ENCODE data around the gene RNF121.

Gene RNF121

GRCh38 chr11:71955898-71956456 lies 27.1 kb downstream of the RNF121 start:
- TF ChIP-seq CTCF (IDR thresholded peaks at IDR 0.05; ENCODE audit: low read depth, low read length, missing control alignments): no peak
- H3K4me3 ChIP-seq (ENCODE audit: low read depth, low read length): no peak overlapping the region
- DNase-seq (ENCODE audit: low read depth): no peak

- peak; percentile 36 for DNase-seq (ENCODE audit: low read depth)
- TF ChIP-seq CTCF (IDR thresholded peaks at IDR 0.05; ENCODE audit: low read depth, low read length, missing control alignments): no peak
- H3K4me3 ChIP-seq (ENCODE audit: low read depth, low read length): no peak overlapping the region
Observed at GRCh38 chr11:71962428-71963038, 33.7 kb downstream of the RNF121 start.

- no peak for DNase-seq (ENCODE audit: low read depth)
- no peak for TF ChIP-seq CTCF (IDR thresholded peaks at IDR 0.05; ENCODE audit: low read depth, low read length, missing control alignments)
- no peak overlapping the region for H3K4me3 ChIP-seq (ENCODE audit: low read depth, low read length)
Observed at GRCh38 chr11:71963468-71963867, 34.6 kb downstream of the RNF121 start.

- DNase-seq (ENCODE audit: low read depth): no peak
- TF ChIP-seq CTCF (IDR thresholded peaks at IDR 0.05; ENCODE audit: low read depth, low read length, missing control alignments): no peak
Observed at GRCh38 chr11:71964641-71965040, 35.8 kb downstream of the RNF121 start.

GRCh38 chr11:71971680-71972079 lies 42.8 kb downstream of the RNF121 start:
- H3K4me3 ChIP-seq (ENCODE audit: low read depth, low read length): no peak overlapping the region
- TF ChIP-seq CTCF (IDR thresholded peaks at IDR 0.05; ENCODE audit: low read depth, low read length, missing control alignments): no peak
- DNase-seq (ENCODE audit: low read depth): no peak

More at GRCh38 chr11:71964641-71965040, 35.8 kb downstream of the RNF121 start:
- no peak overlapping the region for H3K4me3 ChIP-seq (ENCODE audit: low read depth, low read length)

GRCh38 chr11:71976551-71976950 lies 47.7 kb downstream of the RNF121 start:
- no peak for DNase-seq (ENCODE audit: low read depth)
- no peak for TF ChIP-seq CTCF (IDR thresholded peaks at IDR 0.05; ENCODE audit: low read depth, low read length, missing control alignments)
- no peak overlapping the region for H3K4me3 ChIP-seq (ENCODE audit: low read depth, low read length)

GRCh38 chr11:71977090-71977489 lies 48.2 kb downstream of the RNF121 start:
- H3K4me3 ChIP-seq (ENCODE audit: low read depth, low read length): no peak overlapping the region
- no peak for TF ChIP-seq CTCF (IDR thresholded peaks at IDR 0.05; ENCODE audit: low read depth, low read length, missing control alignments)
- no peak for DNase-seq (ENCODE audit: low read depth)
